Activated CD4-positive, alpha-beta T cell treated with anti-CD3 and anti-CD28 coated beads for 36 hours (primary cell): ENCODE results near the gene CYP2E1. TPM values are rescaled to one million over a fixed set of nuclear protein-coding genes. Genes with fewer than 3 reads are reported as not detected.
"Not testable (repeated sequence)": the region's sequence is repeated elsewhere in the genome, so short reads cannot be mapped to it uniquely, and the experiment has no call there.

ENCODE experiments used
- ATAC-seq: fragments of 200-7000 bp; cut with Tn5 transposase; one replicate; pipeline ENCODE4 v1.10.0; 2021; ENCODE audit warnings: mild to moderate bottlenecking, moderate library complexity
- CTCF ChIA-PET: fragments of 350-600 bp; sonication (Branson Sonifier 250); formaldehyde crosslinking; loops from one replicate; lab custom pipeline; 2021; ENCODE audit warnings: antibody characterized with exemption; lab: Charles Lee
- POLR2A ChIA-PET: fragments of 350-600 bp; sonication (Branson Sonifier 250); formaldehyde crosslinking; loops from one replicate; lab custom pipeline; 2021; ENCODE audit warnings: antibody characterized with exemption, inconsistent platforms; lab: Charles Lee
- DNase-seq: peaks from one replicate; pipeline ENCODE4 v3.0.0-alpha.2; 2020
- H3K27ac Mint-ChIP-seq: one replicate; pipeline ENCODE4 v1.8.0; 2021; ENCODE audit warnings: mixed read lengths
- H3K27me3 Mint-ChIP-seq: one replicate; pipeline ENCODE4 v1.8.0; 2021; ENCODE audit warnings: mixed read lengths
- H3K36me3 Mint-ChIP-seq: one replicate; pipeline ENCODE4 v1.8.0; 2021; ENCODE audit warnings: low read depth, mixed read lengths
- H3K4me1 Mint-ChIP-seq: one replicate; pipeline ENCODE4 v1.8.0; 2021; ENCODE audit warnings: mixed read lengths
- H3K4me3 Mint-ChIP-seq: one replicate; pipeline ENCODE4 v1.8.0; 2021; ENCODE audit warnings: mild to moderate bottlenecking, moderate library complexity, mixed read lengths
- H3K9me3 Mint-ChIP-seq: one replicate; pipeline ENCODE4 v1.8.0; 2021; ENCODE audit warnings: low read depth, mixed read lengths
- intact Hi-C, 2 experiments: fragments of 100-400 bp; cut with DNase I in 1 of 2; cut with micrococcal nuclease in 1 of 2; formaldehyde crosslinking; loops; one replicate each; pipeline versions ENCODE4 v1.14.2 to v1.15.1; 2022 to 2024; cut with DNase I, micrococcal nuclease
- total RNA-seq, 2 experiments: library from RNA; stranded (reverse); gene quantifications; one replicate each; pipeline ENCODE4 v1.2.3, GENCODE V29; 2021

The CYP2E1 gene
- total RNA-seq: under 1 TPM; 0.25 to 0.32 TPM

DNA sequence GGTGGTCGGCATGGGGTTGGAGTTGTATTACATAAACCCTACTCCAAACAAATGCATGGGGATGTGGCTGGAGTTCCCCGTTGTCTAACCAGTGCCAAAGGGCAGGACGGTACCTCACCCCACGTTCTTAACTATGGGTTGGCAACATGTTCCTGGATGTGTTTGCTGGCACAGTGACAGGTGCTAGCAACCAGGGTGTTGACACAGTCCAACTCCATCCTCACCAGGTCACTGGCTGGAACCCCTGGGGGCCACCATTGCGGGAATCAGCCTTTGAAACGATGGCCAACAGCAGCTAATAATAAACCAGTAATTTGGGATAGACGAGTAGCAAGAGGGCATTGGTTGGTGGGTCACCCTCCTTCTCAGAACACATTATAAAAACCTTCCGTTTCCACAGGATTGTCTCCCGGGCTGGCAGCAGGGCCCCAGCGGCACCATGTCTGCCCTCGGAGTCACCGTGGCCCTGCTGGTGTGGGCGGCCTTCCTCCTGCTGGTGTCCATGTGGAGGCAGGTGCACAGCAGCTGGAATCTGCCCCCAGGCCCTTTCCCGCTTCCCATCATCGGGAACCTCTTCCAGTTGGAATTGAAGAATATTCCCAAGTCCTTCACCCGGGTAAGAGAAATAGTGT lies at the start of gene CYP2E1:
Gene CYP2E1, plus strand, starts transcription at position 407 of the 632 bp plus-strand sequence. Its CDS starts 33 bp downstream, at position 440.
- H3K27ac Mint-ChIP-seq: no peak within 1 kb of the TSS
- H3K4me3 Mint-ChIP-seq: no peak within 1 kb of the TSS
- H3K4me1 Mint-ChIP-seq: peaks cover 21% of the 10 kb centered on the region
- ATAC-seq (no peak), DNase-seq (no peak)
- peaks cover 41% of the 10 kb centered on the region for H3K27me3 Mint-ChIP-seq
- H3K36me3 Mint-ChIP-seq: peaks cover 1% of the 10 kb centered on the region
- intact Hi-C loops: no loop called here
- peaks cover 11% of the 10 kb centered on the region for H3K9me3 Mint-ChIP-seq
- ChIA-PET CTCF (interaction anchor here (1.1 kb wide), 1 partner anchor 88 kb away, joined by 3 read pairs; no protein-coding TSS in a partner anchor), POLR2A (interaction anchor here (0.5 kb wide), 1 partner anchor 36 kb away, joined by 9 read pairs; no protein-coding TSS in a partner anchor)

DNA sequence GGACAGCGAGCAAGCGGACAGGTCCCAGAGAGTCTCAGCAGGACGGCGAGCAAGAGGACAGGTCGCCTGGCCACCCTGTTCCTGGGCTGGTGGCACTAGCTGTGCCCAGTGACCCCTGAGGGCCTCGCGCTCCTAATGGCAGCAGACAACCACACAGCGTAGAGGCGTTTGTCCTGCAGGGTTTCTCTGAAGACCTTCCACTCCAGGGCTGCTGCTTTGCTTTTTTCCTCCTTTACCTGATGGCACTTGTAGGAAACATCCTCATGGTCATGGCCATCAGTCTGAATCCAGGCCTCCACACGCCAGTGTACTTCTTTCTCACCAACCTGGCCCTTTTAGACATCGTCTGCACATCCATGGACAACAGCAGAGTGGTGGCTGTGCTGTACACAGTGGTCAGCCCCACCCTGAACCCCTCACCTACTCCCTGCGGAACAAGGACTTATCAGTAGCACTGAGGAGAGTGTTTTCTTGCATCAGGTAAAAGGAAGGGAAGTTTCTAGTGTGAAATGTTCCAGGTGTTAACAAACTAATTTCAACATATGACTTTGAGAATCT lies 46.0 kb upstream of the CYP2E1 start:
- no peak for ATAC-seq
- no peak for DNase-seq
- peaks cover 19% of the 10 kb centered on the region for H3K9me3 Mint-ChIP-seq
- intact Hi-C loops: no loop called here
- no peaks in the 10 kb centered on the region for H3K4me1 Mint-ChIP-seq
- no peak overlapping the region for H3K4me3 Mint-ChIP-seq
- ChIA-PET POLR2A (no interaction called here), CTCF (no interaction called here)
- no peak overlapping the region for H3K27ac Mint-ChIP-seq
- peaks cover 2% of the 10 kb centered on the region for H3K36me3 Mint-ChIP-seq
- peaks cover 3% of the 10 kb centered on the region for H3K27me3 Mint-ChIP-seq

DNA sequence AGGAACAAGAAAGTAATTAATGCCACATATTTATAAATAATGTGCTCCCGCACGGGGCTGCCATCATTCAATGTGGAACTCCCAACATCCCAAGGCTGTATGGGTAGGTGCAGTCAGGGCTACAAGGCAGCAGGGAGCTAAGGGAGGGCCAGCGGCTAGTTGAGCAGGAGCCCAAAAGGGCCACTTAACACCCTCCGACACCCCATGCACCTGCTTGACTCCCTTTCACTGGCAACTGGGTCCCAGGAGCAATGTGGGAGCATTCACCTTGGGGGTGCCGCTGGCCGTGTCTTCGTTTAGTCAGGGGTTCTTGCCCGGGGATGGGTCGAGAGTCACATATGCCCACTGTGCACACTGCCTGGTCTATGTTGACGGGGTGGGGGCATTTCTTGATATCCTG lies 45.5 kb upstream of the CYP2E1 start:
- no peak for ATAC-seq
- CTCF ChIA-PET: no interaction called here
- Mint-ChIP-seq H3K27ac (no peak overlapping the region), H3K4me3 (no peak overlapping the region), H3K4me1 (no peaks in the 10 kb centered on the region), H3K27me3 (peaks cover 3% of the 10 kb centered on the region), H3K9me3 (peaks cover 20% of the 10 kb centered on the region), H3K36me3 (peaks cover 3% of the 10 kb centered on the region)
- POLR2A ChIA-PET: no interaction called here
- DNase-seq: no peak
- intact Hi-C loops: no loop called here

DNA sequence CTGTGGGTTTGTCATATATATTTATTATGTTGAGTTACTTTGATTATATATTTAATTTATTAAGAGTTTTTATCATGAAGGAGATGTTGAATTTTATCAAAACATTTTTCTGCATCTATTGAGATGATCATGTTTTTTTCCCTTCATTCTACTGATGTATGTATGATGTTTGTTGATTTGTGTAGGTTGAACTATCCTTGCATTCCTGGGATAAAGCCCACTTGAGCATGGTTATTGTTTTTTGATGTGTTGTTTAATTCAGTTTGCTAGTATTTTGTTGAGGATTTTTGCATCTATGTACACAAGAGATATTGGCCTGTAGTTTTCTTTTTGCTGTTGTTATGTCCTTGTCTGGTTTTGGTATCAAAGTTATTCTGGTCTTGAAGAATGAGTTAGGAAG lies 42.3 kb upstream of the CYP2E1 start:
- ChIA-PET POLR2A (no interaction called here), CTCF (interaction anchor here (1.0 to 1.3 kb wide), 2 partner anchors 18 to 46 kb away, joined by 3 to 4 read pairs; no protein-coding TSS in a partner anchor)
- H3K36me3 Mint-ChIP-seq: peaks cover 7% of the 10 kb centered on the region
- intact Hi-C loops: no loop called here
- no peak for DNase-seq
- H3K27me3 Mint-ChIP-seq: peaks cover 3% of the 10 kb centered on the region
- H3K9me3 Mint-ChIP-seq: peaks cover 33% of the 10 kb centered on the region
- no peak overlapping the region for H3K27ac Mint-ChIP-seq
- ATAC-seq: no peak
- no peak overlapping the region for H3K4me3 Mint-ChIP-seq
- H3K4me1 Mint-ChIP-seq: peaks cover 3% of the 10 kb centered on the region

DNA sequence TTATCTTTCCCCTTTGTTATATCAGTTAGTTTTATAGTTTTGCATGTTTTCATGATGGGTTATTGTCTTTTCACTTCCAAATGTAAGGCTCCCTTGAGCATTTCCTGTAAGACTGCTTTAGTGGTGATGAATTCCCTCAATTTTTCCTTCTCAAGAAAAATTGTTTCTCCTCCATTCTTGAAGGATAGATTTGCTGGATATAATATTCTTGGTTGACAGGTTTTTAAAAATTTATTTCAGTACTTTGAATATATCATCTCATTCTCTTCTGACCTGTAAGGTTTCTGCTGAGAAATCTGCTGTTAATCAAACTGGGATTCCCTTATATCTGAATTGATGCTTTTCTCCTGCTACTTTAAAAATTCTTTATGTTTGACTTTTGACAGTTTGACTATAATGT lies 40.1 kb upstream of the CYP2E1 start:
- H3K36me3 Mint-ChIP-seq: peaks cover 7% of the 10 kb centered on the region
- peaks cover 10% of the 10 kb centered on the region for H3K4me1 Mint-ChIP-seq
- no peak overlapping the region for H3K4me3 Mint-ChIP-seq
- POLR2A ChIA-PET: no interaction called here
- ATAC-seq (no peak), DNase-seq (no peak)
- CTCF ChIA-PET: no interaction called here
- intact Hi-C loops: no loop called here
- peaks cover 3% of the 10 kb centered on the region for H3K27me3 Mint-ChIP-seq
- peaks cover 33% of the 10 kb centered on the region for H3K9me3 Mint-ChIP-seq
- no peak overlapping the region for H3K27ac Mint-ChIP-seq

DNA sequence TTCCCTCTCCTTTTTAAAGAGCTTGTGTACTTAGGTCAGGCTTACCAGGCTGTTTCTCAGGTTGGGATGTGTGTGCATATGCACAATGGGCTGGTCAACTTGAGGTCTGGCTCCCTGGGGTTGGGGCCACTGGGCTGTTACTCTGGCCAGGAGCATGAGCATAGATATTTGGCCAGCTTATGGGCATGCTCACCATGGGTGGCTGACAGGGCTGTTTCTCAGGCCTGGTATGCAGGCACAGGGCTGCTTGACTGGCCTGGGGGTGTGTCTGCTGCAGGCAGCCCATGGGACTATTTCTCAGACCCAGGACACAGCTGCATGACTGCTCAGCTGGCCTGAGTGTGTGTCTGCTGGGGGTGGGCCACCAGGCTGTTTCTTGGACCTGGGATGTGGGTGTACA lies 38.8 kb upstream of the CYP2E1 start:
- Mint-ChIP-seq H3K27ac (no peak overlapping the region), H3K36me3 (peaks cover 7% of the 10 kb centered on the region), H3K4me1 (peaks cover 10% of the 10 kb centered on the region), H3K27me3 (peaks cover 3% of the 10 kb centered on the region), H3K4me3 (no peak overlapping the region), H3K9me3 (peaks cover 31% of the 10 kb centered on the region)
- POLR2A ChIA-PET: no interaction called here
- DNase-seq (no peak), ATAC-seq (no peak)
- CTCF ChIA-PET: interaction anchor here (0.6 kb wide), 1 partner anchor 173 kb away, joined by 3 read pairs; no protein-coding TSS in a partner anchor
- intact Hi-C loops: no loop called here

DNA sequence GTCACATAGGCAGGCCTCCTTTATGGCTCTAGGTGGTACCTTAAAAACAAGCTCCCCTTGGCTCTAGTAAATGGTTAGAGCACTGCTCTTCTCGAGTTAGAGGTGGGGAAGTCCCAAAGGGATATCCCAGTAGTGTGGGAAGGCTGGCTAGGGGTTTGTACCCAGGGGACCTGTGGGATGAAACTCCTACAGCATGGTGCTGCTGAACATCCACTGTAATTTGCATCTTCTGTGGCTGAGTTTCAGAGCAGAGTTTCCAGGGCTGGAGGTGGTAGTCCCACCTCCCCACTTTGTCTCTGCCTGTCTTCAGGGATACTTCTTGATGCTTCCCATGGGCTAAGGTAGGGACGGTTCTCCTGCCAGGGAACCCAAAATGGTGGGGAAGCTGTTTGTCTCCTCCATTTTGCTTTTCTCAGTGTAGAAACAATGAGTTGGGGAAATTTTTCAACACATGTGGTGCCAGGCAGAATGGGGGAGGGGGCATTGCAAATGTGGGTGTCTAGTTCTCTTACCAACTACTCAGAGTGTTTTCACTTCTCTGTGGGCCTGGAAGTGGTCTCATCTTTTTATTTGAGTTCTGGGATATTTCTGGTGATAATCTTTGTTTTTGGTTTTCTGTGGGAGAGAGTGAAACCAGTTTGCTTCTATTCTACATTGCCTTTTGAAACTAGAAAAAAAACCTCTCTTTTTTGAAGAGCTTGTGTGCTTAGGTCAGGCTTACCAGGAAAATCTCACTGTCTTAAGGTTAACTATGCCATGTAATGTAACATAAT lies 37.2 kb upstream of the CYP2E1 start:
- H3K4me3 Mint-ChIP-seq: no peak overlapping the region
- CTCF ChIA-PET: interaction anchor here (0.6 to 1.7 kb wide), 6 partner anchors 11 to 615 kb away, joined by 3 to 6 read pairs (median 4); no protein-coding TSS in a partner anchor
- ATAC-seq (peak; percentile 30), DNase-seq (peak; percentile 38)
- H3K27me3 Mint-ChIP-seq: peaks cover under 1% of the 10 kb centered on the region
- POLR2A ChIA-PET: interaction anchor here (0.6 kb wide), 1 partner anchor 51 kb away, joined by 5 read pairs; no protein-coding TSS in a partner anchor
- H3K4me1 Mint-ChIP-seq: peaks cover 10% of the 10 kb centered on the region
- peaks cover 24% of the 10 kb centered on the region for H3K9me3 Mint-ChIP-seq
- H3K27ac Mint-ChIP-seq: no peak overlapping the region
- intact Hi-C loops: loop anchor here in 1 of 2 experiments (5.0 kb wide), 1 partner anchor 53 kb away; no protein-coding TSS in a partner anchor
- peaks cover 5% of the 10 kb centered on the region for H3K36me3 Mint-ChIP-seq

DNA sequence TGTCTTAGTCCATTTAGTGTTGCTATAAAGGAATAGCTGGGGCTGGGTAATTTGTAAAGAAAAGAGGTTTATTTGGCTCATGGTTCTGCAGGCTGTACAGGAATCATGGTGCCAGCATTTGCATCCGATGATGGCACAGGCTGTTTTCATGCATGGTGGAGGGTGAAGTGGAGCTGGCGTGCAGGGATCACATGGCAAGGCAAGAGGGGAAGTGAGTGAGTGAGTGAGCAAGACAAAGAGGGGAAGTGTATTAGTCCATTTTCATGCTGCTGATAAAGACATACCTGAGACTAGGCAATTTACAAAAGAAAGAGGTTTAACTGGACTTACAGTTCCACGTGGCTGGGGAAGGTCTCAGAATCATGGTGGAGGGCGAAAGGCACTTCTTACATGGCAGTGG lies 33.6 kb upstream of the CYP2E1 start:
- H3K27ac Mint-ChIP-seq, H3K9me3 Mint-ChIP-seq, DNase-seq, POLR2A ChIA-PET, H3K36me3 Mint-ChIP-seq, H3K27me3 Mint-ChIP-seq, H3K4me3 Mint-ChIP-seq, ATAC-seq: not testable (repeated sequence)
- CTCF ChIA-PET: interaction anchor here (2.1 kb wide), 1 partner anchor 56 kb away, joined by 11 read pairs; no protein-coding TSS in a partner anchor
- peaks cover 10% of the 10 kb centered on the region for H3K4me1 Mint-ChIP-seq
- intact Hi-C loops: loop anchor here in 1 of 2 experiments (5.0 kb wide), 1 partner anchor 56 kb away; no protein-coding TSS in a partner anchor

DNA sequence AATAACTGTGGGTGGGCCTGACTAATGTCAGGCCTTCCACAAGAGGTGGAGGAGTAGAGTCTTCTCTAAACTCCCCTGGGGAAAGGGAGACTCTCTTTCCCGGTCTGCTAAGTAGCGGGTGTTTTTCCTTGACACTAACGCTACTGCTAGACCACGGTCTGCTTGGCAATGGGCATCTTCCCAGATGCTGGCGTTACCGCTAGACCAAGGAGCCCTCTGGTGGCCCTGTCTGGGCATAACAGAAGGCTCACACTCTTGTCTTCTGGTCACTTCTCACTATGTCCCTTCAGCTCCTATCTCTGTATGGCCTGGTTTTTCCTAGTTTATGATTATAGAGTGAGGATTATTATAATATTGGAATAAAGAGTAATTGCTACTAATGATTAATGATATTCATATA lies 29.8 kb upstream of the CYP2E1 start:
- POLR2A ChIA-PET, H3K4me1 Mint-ChIP-seq, H3K27me3 Mint-ChIP-seq, ATAC-seq, H3K4me3 Mint-ChIP-seq, H3K27ac Mint-ChIP-seq, H3K36me3 Mint-ChIP-seq: not testable (repeated sequence)
- peaks cover 11% of the 10 kb centered on the region for H3K9me3 Mint-ChIP-seq
- CTCF ChIA-PET: interaction anchor here (0.9 kb wide), 1 partner anchor 54 kb away, joined by 3 read pairs; no protein-coding TSS in a partner anchor
- DNase-seq: peak; percentile 28
- intact Hi-C loops: loop anchor here in 1 of 2 experiments (1.0 kb wide), 2 partner anchors 58 to 168 kb away; no protein-coding TSS in a partner anchor

DNA sequence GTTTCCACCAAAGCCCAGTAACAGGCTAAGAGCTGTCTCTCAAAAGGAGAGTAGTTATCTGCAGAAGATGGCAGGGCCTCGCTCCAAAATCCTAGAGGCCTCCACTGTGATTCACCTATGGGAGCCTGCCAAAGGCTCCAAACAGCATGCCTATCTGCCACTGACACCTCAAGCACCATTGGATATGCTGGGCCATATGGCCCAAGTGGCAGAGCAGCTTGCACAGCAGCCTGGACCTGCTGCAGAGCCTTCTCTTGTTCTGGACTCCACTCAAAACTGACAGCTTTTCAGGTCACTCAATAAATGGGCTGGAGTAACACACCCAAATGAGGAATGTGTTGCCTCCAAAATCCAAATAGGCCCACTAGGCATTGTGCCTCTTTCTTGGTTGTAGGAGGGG lies 28.0 kb upstream of the CYP2E1 start:
- POLR2A ChIA-PET, H3K27ac Mint-ChIP-seq, H3K4me1 Mint-ChIP-seq, DNase-seq, intact Hi-C loops, H3K36me3 Mint-ChIP-seq, H3K4me3 Mint-ChIP-seq, CTCF ChIA-PET, ATAC-seq, H3K27me3 Mint-ChIP-seq: not testable (repeated sequence)
- peaks cover 11% of the 10 kb centered on the region for H3K9me3 Mint-ChIP-seq

DNA sequence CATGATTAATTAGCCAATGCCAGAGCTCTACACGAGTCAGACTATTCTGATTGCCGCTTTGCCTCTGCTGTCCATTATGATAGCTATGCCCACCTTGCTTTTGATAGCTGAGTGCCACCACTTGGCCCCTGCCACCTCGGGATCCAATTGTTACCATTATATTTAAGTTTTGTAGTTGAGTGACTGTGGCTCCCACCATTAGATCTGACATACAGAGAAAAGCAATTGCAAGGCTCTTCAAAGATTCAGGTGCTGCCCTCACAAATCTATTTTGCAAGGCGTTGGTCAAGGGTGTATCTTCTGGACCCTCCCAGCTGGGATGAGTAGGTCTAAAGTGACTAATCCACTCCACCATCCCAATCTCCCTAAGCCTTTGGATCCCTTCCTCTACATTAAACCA lies 26.3 kb upstream of the CYP2E1 start:
- not testable (repeated sequence) for H3K4me1 Mint-ChIP-seq

More for the DNA sequence above, 26.3 kb upstream of the CYP2E1 start:
- intact Hi-C loops, H3K4me3 Mint-ChIP-seq, H3K27me3 Mint-ChIP-seq, H3K36me3 Mint-ChIP-seq, ATAC-seq, DNase-seq, H3K27ac Mint-ChIP-seq, POLR2A ChIA-PET: not testable (repeated sequence)
- CTCF ChIA-PET: interaction anchor here (1.2 kb wide), 1 partner anchor 10 kb away, joined by 6 read pairs; no protein-coding TSS in a partner anchor
- peaks cover 11% of the 10 kb centered on the region for H3K9me3 Mint-ChIP-seq
